ENCODE results near the gene NELFCD.

- TF ChIP-seq CTCF (IDR thresholded peaks at IDR 0.05) (no peak), POLR2AphosphoS5 (IDR thresholded peaks at IDR 0.05) (no peak), POLR2A (IDR thresholded peaks at IDR 0.05) (no peak)
These were observed 2.5 kb upstream of the NELFCD start for GRCh38 chr20:58978351-58979190.
